Measurements from ENCODE around the gene APH1A.
"Not testable (repeated sequence)": the region's sequence is repeated elsewhere in the genome, so short reads cannot be mapped to it uniquely, and the experiment has no call there.

APH1A gene

DNA sequence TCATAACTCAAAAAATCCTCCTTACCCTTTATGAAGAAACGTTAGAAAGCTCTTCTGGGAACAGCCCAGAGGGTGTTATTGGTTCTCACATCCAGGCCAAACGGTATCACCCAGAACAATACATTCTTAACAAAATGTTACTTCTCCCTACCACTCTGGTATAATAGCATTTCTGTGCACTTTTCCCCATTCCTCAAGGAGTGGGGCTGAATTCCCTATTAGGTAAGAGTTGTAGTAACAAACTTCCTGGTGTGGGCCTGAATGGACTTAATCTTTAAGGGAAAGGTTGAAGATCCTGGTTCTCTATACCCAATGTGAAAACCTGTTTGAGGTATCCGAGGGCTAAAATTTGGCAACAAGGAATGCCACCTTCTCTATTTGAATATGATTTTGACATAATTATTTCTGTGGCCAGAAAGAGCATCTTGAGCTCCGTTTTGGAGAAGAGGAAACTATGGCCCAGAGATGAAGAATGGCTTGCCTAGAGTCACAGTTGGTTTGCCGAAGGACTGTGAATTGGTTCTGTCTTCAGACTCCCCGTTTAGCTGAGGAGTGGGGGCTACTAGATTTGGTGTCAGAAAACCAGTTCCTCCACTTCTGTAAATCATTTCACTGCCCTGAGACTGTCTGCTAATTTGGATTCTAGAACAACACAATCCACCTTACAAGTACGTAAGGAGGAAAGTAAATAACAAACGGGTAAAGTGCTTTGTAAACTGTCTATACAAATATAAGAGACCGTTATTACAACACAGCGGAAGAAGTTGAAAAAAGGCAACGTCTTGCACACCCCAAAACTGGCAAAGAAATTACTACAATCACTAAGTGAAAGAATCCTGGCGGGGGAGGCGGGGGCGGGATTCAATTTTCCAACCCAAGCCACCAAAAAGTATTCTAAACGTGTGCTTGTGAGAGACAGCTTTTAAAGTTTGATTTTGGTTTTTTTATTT lies 35.2 kb downstream of the APH1A start:
- DNase-seq (ENCODE audit: low spot score), result peak; percentile 35

DNA sequence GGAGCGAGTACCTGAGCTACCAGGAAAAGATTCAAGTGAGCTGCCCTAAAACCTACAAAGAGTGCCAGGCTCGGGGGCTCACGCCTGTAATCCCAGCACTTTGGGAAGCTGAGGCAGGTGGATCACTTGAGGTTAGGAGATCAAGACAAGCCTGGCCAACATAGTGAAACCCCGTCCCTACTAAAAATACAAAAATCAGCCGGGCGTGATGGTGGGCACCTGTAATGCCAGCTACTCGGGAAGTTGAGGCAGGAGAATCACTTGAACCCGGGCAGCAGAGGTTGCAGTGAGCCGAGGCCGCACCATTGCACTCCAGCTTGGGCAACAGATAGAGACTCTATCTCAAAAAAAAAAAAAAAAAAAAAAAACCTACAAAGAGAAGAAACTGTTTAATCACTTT lies 35.9 kb downstream of the APH1A start:
- not testable (repeated sequence) for DNase-seq (ENCODE audit: low spot score)

DNA sequence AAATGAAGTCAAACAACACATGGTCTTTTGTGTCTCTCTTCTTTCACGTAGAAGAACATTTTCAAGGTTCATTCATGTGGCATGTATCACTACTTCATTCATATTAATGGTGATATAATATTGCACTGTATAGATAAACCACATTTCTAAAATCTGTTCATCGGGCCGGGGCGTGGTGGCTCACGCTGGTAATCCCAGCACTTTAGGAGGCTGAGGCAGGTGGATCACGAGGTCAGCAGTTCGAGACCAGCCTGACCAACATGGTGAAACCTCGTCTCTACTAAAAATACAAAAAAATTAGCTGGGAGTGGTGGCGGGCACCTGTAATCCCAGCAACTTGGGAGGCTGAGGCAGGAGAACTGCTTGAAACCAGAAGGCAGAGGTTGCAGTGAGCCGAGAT lies 40.6 kb downstream of the APH1A start:
- DNase-seq (ENCODE audit: low spot score), result not testable (repeated sequence)

DNA sequence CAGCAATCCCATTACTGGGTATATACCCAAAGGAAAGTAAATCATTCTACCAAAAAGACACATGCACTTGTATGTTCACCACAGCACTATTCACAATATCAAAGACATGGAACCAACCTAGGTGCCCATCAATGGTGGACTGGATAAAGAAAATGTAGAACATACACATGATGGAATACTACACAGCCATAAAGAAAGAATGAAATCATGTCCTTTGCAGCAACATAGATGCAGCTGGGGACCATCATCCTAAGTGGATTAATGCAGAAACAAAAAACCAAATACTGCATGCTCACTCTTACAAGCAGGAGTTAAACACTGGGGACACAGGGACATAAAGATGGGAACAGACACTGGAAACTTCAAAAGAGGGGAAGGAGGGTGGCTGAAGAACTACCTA lies 41.6 kb downstream of the APH1A start:
- no peak for DNase-seq (ENCODE audit: low spot score)

DNA sequence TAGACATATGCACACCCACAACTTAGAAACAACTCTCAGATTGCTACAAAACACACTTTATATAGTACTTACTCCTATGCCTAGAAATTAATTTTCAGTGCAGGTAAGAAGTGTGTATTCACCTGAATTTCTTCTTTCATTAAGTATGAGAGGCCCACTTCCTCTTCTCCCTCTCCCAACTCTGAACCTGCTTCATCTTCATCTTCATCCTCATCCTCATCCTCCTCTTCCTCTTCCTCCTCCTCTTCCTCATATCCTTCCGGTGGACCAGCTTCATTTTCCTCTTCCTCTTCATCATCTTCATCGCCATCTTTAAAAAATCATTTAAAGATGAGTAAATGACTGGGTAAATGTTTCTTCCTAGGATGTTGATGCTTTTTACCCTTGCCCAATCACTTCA lies 42.3 kb downstream of the APH1A start:
- DNase-seq (ENCODE audit: low spot score), result no peak

DNA sequence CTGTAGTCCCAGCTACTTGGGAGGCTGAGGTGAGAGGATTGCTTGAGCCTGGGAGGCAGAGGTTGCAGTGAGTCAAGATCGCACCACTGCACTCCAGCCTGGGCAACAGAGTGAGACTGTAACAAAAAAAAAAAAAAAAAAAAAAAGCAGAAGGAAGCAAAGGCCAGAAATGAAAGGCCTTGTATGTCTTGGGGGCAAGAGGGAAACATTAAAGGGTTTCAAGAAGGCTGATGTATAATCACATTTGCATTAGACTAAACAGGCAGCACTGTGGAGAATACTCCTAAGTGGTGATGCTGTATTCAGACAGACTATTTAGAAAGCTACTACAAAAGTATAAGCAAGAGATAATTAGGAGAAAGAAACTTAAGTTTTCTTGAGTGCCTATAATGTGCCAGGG lies 43.3 kb downstream of the APH1A start:
- no peak for DNase-seq (ENCODE audit: low spot score)

DNA sequence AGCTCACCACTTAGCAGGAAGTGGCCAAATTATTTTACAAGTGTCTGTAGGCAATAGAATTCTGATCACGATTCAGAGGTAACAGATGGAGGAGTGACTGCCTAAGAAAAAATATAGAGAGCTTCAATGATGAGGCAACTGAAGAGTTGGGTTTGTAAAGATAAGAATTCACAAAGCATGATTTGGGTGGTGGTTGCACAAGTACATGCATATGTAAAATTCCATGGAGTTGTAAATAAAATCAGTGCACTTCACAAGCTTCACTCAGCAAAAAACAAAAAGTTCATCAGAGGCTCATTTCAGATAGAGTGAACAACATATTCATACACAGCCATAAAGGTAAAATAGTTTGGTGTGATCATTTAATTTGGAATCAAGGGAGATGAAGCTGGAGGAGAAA lies 43.8 kb downstream of the APH1A start:
- DNase-seq (ENCODE audit: low spot score), result no peak

DNA sequence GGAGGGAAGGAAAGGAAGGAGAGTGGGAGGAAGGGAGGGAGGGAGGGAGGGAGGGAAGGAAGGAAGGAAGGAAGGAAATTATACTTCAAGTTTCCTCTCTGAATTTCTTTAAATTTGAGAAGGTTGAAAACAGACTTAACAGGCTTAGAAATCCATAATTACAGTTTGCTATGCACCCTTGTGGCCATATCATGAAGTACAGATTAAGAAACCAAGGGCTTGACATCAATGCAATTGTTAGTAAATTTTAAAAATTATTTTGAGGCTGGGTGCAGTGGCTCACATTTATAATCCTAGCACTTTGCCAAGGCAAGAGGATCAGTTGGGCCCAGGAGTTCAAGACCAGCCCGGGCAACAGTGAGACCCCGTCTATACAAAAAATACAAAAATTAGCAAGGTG lies 47.3 kb downstream of the APH1A start:
- no peak for DNase-seq (ENCODE audit: low spot score)

DNA sequence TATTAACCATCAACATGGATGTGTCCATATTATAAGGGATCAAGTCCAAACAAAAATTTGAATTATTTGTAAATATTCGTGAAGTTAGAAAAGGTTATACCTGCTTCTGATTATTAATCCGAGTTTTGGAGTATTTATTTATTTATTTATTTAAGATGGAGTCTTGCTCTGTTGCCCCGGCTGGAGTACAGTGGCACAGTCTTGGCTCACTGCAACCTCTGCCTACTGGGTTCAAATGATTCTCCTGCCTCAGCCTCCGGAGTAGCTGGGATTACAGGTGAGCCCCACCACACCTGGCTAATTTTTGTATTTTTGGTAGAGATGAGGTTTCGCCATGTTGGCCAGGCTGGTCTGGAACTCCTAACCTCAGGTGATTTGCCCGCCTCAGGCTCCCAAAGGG lies 53.0 kb downstream of the APH1A start:
- not testable (repeated sequence) for DNase-seq (ENCODE audit: low spot score)
